GM19452 (cell line): ENCODE results near the gene FIBP.
"Not testable (repeated sequence)": the region's sequence is repeated elsewhere in the genome, so short reads cannot be mapped to it uniquely, and the experiment has no call there.

ENCODE experiments used
- ATAC-seq: cut with Tn5 transposase; IDR thresholded peaks from one replicate; pipeline ENCODE4 v1.9.1; 2021; ENCODE audit not compliant: unreplicated experiment

Gene FIBP

DNA sequence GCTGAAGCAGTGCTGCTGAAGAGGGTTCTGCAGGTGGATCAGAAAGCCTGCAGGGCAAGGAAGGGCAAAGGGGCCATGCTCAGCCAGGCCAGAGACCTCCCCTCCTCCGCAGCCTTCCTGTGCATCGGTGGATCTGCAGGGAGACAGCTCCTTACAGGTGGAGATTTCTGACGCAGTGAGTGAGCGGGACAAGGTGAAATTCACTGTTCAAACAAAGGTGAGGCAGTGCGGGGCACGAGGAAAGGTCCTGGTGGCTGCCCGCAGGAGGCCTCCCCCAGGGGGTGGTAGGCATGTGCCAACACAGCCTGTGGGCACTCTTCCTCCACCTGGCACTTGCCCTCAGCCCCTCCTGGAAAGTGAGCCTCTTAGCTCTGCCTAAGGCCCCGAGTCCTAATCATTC is 38.9 kb downstream of the FIBP start:
- ATAC-seq, result no peak

DNA sequence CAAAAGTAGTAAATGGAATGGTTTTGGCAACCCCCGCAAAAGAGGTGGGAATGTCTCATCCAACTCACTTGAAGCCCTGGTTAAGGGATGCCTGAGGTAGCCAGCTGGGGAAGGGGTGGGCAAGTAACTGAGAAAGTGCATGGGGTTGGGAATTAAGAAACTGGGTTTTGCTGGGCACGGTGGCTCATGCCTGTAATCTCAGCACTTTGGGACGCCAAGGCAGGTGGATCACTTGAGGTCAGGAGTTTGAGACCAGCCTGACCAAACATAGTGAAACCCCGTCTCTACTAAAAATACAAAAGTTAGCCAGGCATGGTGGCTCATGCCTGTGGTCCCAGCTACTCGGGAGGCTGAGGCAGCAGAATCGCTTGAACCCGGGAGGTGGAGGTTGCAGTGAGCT is 39.6 kb downstream of the FIBP start:
- ATAC-seq, result not testable (repeated sequence)

DNA sequence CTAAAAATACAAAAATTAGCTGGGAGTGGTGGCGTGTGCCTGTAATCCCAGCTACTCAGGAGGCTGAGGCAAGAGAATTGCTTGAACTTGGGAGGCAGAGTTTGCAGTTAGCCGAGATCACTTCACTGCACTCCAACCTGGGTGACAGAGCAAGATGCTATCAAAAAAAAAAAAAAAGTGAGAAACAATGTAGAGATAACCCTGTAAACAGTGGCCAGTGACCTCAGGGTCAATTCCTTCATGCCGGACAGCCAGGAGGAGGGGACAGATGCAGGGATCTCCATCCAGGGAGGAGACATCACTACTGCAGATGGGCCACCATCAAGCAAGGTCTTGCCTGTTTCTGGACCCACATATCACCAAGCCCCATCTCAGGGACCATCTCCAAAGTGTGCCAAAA is 40.5 kb downstream of the FIBP start:
- ATAC-seq, result no peak

DNA sequence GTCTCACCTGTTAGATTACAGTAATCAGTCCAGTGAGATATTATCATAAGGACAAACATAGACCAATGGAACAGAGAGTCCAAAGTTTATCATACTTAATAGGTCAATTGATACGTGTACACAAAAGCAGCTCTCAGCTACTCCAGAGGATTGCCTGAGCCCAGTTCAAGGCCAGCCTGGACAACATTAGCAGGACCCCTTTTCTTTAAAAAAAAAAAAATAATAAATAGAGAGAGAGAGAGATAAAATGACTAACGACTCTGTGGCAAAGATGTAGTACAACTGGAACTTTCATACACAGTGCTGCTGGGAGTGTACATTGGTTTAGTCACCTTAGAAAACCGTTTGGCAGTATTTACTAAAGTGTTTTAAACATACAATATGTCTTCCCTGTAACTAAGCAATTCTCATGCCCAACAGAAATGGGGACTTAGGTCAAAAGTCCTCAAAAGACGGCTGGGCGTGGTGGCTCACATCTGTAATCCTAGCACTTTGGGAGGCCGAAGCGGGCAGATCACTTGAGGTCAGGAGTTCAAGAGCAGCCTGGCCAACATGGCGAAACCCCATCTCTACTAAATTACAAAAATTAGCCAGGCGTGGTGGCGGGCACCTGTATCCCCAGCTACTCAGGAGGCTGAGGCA is 43.9 kb downstream of the FIBP start:
- ATAC-seq, result no peak

DNA sequence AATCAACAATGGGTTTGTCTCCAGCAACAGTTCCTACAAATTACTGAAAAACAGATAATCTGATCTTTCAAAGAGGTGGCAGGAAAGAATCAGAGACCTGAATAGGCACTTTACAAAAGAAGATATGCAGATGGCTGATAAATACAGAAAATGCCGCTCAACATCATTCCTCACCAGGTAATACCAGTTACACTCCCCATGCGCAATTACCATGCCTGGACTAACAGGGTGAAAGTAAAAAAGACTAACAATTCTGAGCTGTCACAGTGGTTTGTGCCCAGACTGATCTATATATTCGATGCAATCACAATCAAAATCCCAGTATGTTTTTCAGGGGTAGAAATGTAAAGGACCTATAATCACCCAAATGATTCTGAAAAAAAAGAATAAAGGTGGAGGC is 44.5 kb downstream of the FIBP start:
- ATAC-seq, result no peak

DNA sequence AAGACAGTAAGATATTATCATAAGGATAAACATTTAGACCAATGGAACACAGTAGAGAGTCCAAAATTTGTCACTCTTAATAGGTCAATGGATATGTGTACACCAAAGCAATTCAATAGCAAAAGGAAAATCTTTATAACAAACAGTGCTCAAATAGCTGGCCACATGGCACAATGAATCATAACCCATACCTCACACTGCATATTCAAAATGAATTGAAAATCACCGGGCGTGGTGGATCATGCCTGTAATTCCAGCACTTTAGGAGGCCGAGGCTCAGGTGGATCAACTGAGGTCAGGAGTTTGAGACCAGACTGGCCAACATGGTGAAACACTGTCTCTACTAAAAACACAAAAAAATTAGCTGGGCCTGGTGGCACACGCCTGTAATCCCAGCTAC is 46.1 kb downstream of the FIBP start:
- no peak for ATAC-seq

DNA sequence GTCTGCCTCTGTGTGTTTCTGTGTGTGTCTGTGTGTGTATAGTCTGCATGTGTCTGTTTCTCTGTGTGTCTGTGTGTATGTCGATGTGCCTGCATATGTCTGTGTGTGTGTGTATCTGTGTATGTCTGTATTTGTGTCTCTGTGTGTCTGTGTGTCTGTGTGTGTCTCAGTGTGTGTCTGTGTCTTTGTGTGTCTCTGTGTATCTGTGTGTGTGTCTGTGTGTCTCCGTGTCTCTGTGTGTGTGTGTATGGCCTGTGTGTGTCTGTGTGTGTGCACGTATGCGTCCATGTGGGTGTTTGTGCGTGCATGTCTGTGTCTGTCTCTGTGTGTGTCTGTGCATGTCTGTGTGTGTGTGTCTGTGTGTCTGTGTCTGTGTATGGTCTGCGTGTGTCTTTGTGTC is 54.1 kb downstream of the FIBP start:
- ATAC-seq, result no peak
